ENCODE measurements around the gene CALU.

The CALU gene

GRCh38 chr7:128710481-128710880 lies 28.7 kb upstream of the CALU start:
- no peaks in the 10 kb centered on the region for H3K36me3 Mint-ChIP-seq
- H3K27ac Mint-ChIP-seq: no peak overlapping the region
- no peak overlapping the region for H3K4me3 Mint-ChIP-seq
- peaks cover 3% of the 10 kb centered on the region for H3K27me3 Mint-ChIP-seq
- no peaks in the 10 kb centered on the region for H3K9me3 Mint-ChIP-seq
- H3K4me1 Mint-ChIP-seq: no peaks in the 10 kb centered on the region

- no peaks in the 10 kb centered on the region for H3K36me3 Mint-ChIP-seq
- H3K27ac Mint-ChIP-seq: no peak overlapping the region
- no peak overlapping the region for H3K4me3 Mint-ChIP-seq
- H3K4me1 Mint-ChIP-seq: no peaks in the 10 kb centered on the region
- H3K9me3 Mint-ChIP-seq: no peaks in the 10 kb centered on the region
- H3K27me3 Mint-ChIP-seq: peaks cover 6% of the 10 kb centered on the region
These were observed 25.4 kb upstream of the CALU start for GRCh38 chr7:128713794-128714193.

GRCh38 chr7:128714701-128715495 lies 24.3 kb upstream of the CALU start:
- H3K27me3 Mint-ChIP-seq: peaks cover 6% of the 10 kb centered on the region
- no peaks in the 10 kb centered on the region for H3K4me1 Mint-ChIP-seq
- H3K36me3 Mint-ChIP-seq: no peaks in the 10 kb centered on the region
- no peaks in the 10 kb centered on the region for H3K9me3 Mint-ChIP-seq
- H3K4me3 Mint-ChIP-seq: no peak overlapping the region
- no peak overlapping the region for H3K27ac Mint-ChIP-seq

GRCh38 chr7:128718967-128719642 lies 20.1 kb upstream of the CALU start:
- Mint-ChIP-seq H3K36me3 (no peaks in the 10 kb centered on the region), H3K27ac (no peak overlapping the region), H3K9me3 (no peaks in the 10 kb centered on the region), H3K4me3 (no peak overlapping the region), H3K27me3 (peaks cover 4% of the 10 kb centered on the region), H3K4me1 (no peaks in the 10 kb centered on the region)

- H3K27me3 Mint-ChIP-seq: peaks cover 3% of the 10 kb centered on the region
- H3K27ac Mint-ChIP-seq: no peak overlapping the region
- H3K4me3 Mint-ChIP-seq: no peak overlapping the region
- no peaks in the 10 kb centered on the region for H3K4me1 Mint-ChIP-seq
- H3K9me3 Mint-ChIP-seq: no peaks in the 10 kb centered on the region
- H3K36me3 Mint-ChIP-seq: no peaks in the 10 kb centered on the region
These were observed 17.8 kb upstream of the CALU start for GRCh38 chr7:128721376-128721775.

GRCh38 chr7:128724743-128725142 lies 14.4 kb upstream of the CALU start:
- no peak overlapping the region for H3K4me3 Mint-ChIP-seq
- H3K27ac Mint-ChIP-seq: no peak overlapping the region

GRCh38 chr7:128725531-128725930 lies 13.6 kb upstream of the CALU start:
- H3K27ac Mint-ChIP-seq: no peak overlapping the region
- H3K4me1 Mint-ChIP-seq: no peaks in the 10 kb centered on the region
- H3K36me3 Mint-ChIP-seq: no peaks in the 10 kb centered on the region
- H3K4me3 Mint-ChIP-seq: no peak overlapping the region
- peaks cover 3% of the 10 kb centered on the region for H3K27me3 Mint-ChIP-seq
- H3K9me3 Mint-ChIP-seq: no peaks in the 10 kb centered on the region

More at GRCh38 chr7:128724743-128725142, 14.4 kb upstream of the CALU start:
- H3K36me3 Mint-ChIP-seq: no peaks in the 10 kb centered on the region
- H3K9me3 Mint-ChIP-seq: no peaks in the 10 kb centered on the region
- H3K27me3 Mint-ChIP-seq: peaks cover 3% of the 10 kb centered on the region
- H3K4me1 Mint-ChIP-seq: no peaks in the 10 kb centered on the region

GRCh38 chr7:128726059-128726736 lies 13.0 kb upstream of the CALU start:
- Mint-ChIP-seq H3K27me3 (peaks cover 4% of the 10 kb centered on the region), H3K4me1 (no peaks in the 10 kb centered on the region), H3K9me3 (no peaks in the 10 kb centered on the region), H3K4me3 (no peak overlapping the region), H3K36me3 (no peaks in the 10 kb centered on the region), H3K27ac (no peak overlapping the region)

GRCh38 chr7:128726737-128727072 lies 12.5 kb upstream of the CALU start:
- Mint-ChIP-seq H3K27me3 (peaks cover 4% of the 10 kb centered on the region), H3K36me3 (no peaks in the 10 kb centered on the region), H3K4me1 (no peaks in the 10 kb centered on the region), H3K27ac (no peak overlapping the region), H3K4me3 (no peak overlapping the region), H3K9me3 (no peaks in the 10 kb centered on the region)

GRCh38 chr7:128727239-128727638 lies 11.9 kb upstream of the CALU start:
- Mint-ChIP-seq H3K4me3 (no peak overlapping the region), H3K27ac (no peak overlapping the region), H3K4me1 (no peaks in the 10 kb centered on the region), H3K9me3 (no peaks in the 10 kb centered on the region), H3K36me3 (no peaks in the 10 kb centered on the region), H3K27me3 (peaks cover 4% of the 10 kb centered on the region)

GRCh38 chr7:128728598-128728997 lies 10.6 kb upstream of the CALU start:
- Mint-ChIP-seq H3K27ac (no peak overlapping the region), H3K4me3 (no peak overlapping the region), H3K36me3 (no peaks in the 10 kb centered on the region), H3K27me3 (peaks cover 4% of the 10 kb centered on the region), H3K4me1 (no peaks in the 10 kb centered on the region), H3K9me3 (no peaks in the 10 kb centered on the region)

- Mint-ChIP-seq H3K27ac (no peak overlapping the region), H3K27me3 (peaks cover 4% of the 10 kb centered on the region), H3K4me3 (no peak overlapping the region), H3K9me3 (no peaks in the 10 kb centered on the region), H3K4me1 (no peaks in the 10 kb centered on the region), H3K36me3 (no peaks in the 10 kb centered on the region)
These were observed 9.7 kb upstream of the CALU start for GRCh38 chr7:128729494-128729893.

GRCh38 chr7:128731184-128731583 lies 8.0 kb upstream of the CALU start:
- Mint-ChIP-seq H3K36me3 (no peaks in the 10 kb centered on the region), H3K4me3 (no peak overlapping the region), H3K27me3 (peaks cover 3% of the 10 kb centered on the region), H3K27ac (peak overlapping the region; percentile 3), H3K4me1 (no peaks in the 10 kb centered on the region), H3K9me3 (no peaks in the 10 kb centered on the region)

- peaks cover 2% of the 10 kb centered on the region for H3K27me3 Mint-ChIP-seq
- no peaks in the 10 kb centered on the region for H3K36me3 Mint-ChIP-seq
- peaks cover under 1% of the 10 kb centered on the region for H3K4me1 Mint-ChIP-seq
- H3K4me3 Mint-ChIP-seq: no peak overlapping the region
- no peak overlapping the region for H3K27ac Mint-ChIP-seq
- no peaks in the 10 kb centered on the region for H3K9me3 Mint-ChIP-seq
These were observed 6.5 kb upstream of the CALU start for GRCh38 chr7:128732521-128733277.

- Mint-ChIP-seq H3K27me3 (peaks cover 1% of the 10 kb centered on the region), H3K4me1 (peaks cover 6% of the 10 kb centered on the region), H3K9me3 (no peaks in the 10 kb centered on the region), H3K36me3 (no peaks in the 10 kb centered on the region), H3K4me3 (no peak overlapping the region), H3K27ac (no peak overlapping the region)
These were observed 5.9 kb upstream of the CALU start for GRCh38 chr7:128733278-128733645.
